Keratinocyte (primary cell): ENCODE data around the gene MCUB. TPM values are rescaled to one million over a fixed set of nuclear protein-coding genes. Genes with fewer than 3 reads are reported as not detected.

Experiments
- DNase-seq: peaks from one replicate; pipeline ENCODE4 v3.0.0-alpha.2; 2011; ENCODE audit warnings: low read depth, missing footprints, low spot score
- FAIRE-seq: peaks from 2 replicates; lab custom pipeline; 2011; peaks lifted over from hg19 to GRCh38; lab: Jason Lieb, UNC
- H2AFZ ChIP-seq: 2 replicates; pipeline ENCODE4 v1.6.0; 2012; ENCODE audit warnings: low read length, control low read depth, inconsistent platforms; ENCODE audit not compliant: control insufficient read depth
- H3K27ac ChIP-seq: 2 replicates; pipeline ENCODE4 v1.5.1; 2011; ENCODE audit warnings: low read length; ENCODE audit not compliant: control insufficient read depth, insufficient read depth
- H3K27me3 ChIP-seq: 3 replicates; pipeline ENCODE4 v1.6.0; 2011; ENCODE audit warnings: low read length; ENCODE audit not compliant: control insufficient read depth, insufficient read depth; ENCODE audit errors: extremely low read depth
- H3K36me3 ChIP-seq, 2 experiments: 2 replicates in 1 of 2; 3 replicates in 1 of 2; pipeline ENCODE4 v1.5.1; 2011; ENCODE audit warnings: low read length in 2 of 2, mild to moderate bottlenecking in 1 of 2; ENCODE audit not compliant: control insufficient read depth in 2 of 2, insufficient read depth in 2 of 2; ENCODE audit errors: extremely low read depth in 1 of 2
- H3K4me1 ChIP-seq: 3 replicates; pipeline ENCODE4 v1.5.1; 2011; ENCODE audit warnings: low read length; ENCODE audit not compliant: control insufficient read depth, insufficient read depth; ENCODE audit errors: extremely low read depth
- H3K4me2 ChIP-seq: 3 replicates; pipeline ENCODE4 v1.6.0; 2011; ENCODE audit warnings: low read depth, low read length; ENCODE audit not compliant: control insufficient read depth, insufficient read depth; ENCODE audit errors: extremely low read depth
- H3K4me3 ChIP-seq, 3 experiments: fragments of 200-600 bp in 1 of 3; sonication (generic) in 1 of 3; 2 replicates in 2 of 3; 3 replicates in 1 of 3; pipeline ENCODE4 v1.5.1; 2011 to 2016; ENCODE audit warnings: low read length in 3 of 3, mild to moderate bottlenecking in 3 of 3, control low read depth in 2 of 3, inconsistent platforms in 1 of 3, low read depth in 1 of 3, mixed read lengths in 1 of 3, mixed run types in 1 of 3, moderate library complexity in 1 of 3; ENCODE audit not compliant: control insufficient read depth in 2 of 3, insufficient read depth in 2 of 3; ENCODE audit errors: extremely low read depth in 1 of 3
- H3K79me2 ChIP-seq: 2 replicates; pipeline ENCODE4 v1.6.0; 2012; ENCODE audit warnings: low read length; ENCODE audit not compliant: control insufficient read depth, insufficient read depth
- H3K9ac ChIP-seq: 3 replicates; pipeline ENCODE4 v1.6.0; 2011; ENCODE audit warnings: low read length; ENCODE audit not compliant: control insufficient read depth, insufficient read depth; ENCODE audit errors: extremely low read depth
- H3K9me1 ChIP-seq: 3 replicates; pipeline ENCODE4 v1.6.0; 2011; ENCODE audit warnings: low read length; ENCODE audit not compliant: control insufficient read depth, insufficient read depth; ENCODE audit errors: extremely low read depth
- H3K9me3 ChIP-seq: 2 replicates; pipeline ENCODE4 v1.5.1; 2012; ENCODE audit warnings: low read depth, low read length; ENCODE audit not compliant: control insufficient read depth
- H4K20me1 ChIP-seq: 3 replicates; pipeline ENCODE4 v1.6.0; 2011; ENCODE audit warnings: low read length; ENCODE audit not compliant: control insufficient read depth, insufficient read depth; ENCODE audit errors: extremely low read depth
- EZH2 ChIP-seq: IDR thresholded peaks from one replicate; pipeline ENCODE4 v1.6.1; 2012; ENCODE audit warnings: inconsistent platforms, mild to moderate bottlenecking, low read length, moderate library complexity
- dilution Hi-C: fragments of 300-500 bp; cut with MboI; formaldehyde crosslinking; loops from one replicate; pipeline ENCODE4 v1.7.0; 2020; ENCODE audit warnings: low sequenced_read_pairs; ENCODE audit not compliant: extremely low pct_ligation_motif_present
- polyA plus RNA-seq, 5 experiments: library from polyadenylated mRNA; depleted of rRNA in 3 of 5; stranded (reverse) in 3 of 5; stranded (forward) in 1 of 5; unstranded in 1 of 5; fragments of >200 nt; gene quantifications; 1 replicate in 1 of 5; 2 replicates in 3 of 5; 3 replicates in 1 of 5; pipeline versions ENCODE4 v1.2.1 to v1.2.3, GENCODE V29; 2011 to 2012; ENCODE audit warnings: missing spikeins in 2 of 5, low read depth in 1 of 5, low replicate concordance in 1 of 5
- TF ChIP-seq, protein P1 (sequence below), 3 experiments: IDR thresholded peaks in 1 of 3; conservative IDR thresholded peaks in 1 of 3; optimal IDR thresholded peaks in 1 of 3; 2 replicates in 2 of 3; 3 replicates in 1 of 3; pipeline versions ENCODE3 to v1.5.1; 2011; ENCODE audit warnings: low read length in 3 of 3, mild to moderate bottlenecking in 3 of 3, moderate library complexity in 2 of 3, control low read depth in 1 of 3, inconsistent platforms in 1 of 3; ENCODE audit not compliant: insufficient read depth in 2 of 3; ENCODE audit errors: extremely low read depth in 1 of 3

Gene MCUB
- polyA plus RNA-seq, 1 donor (not counting 4 experiments of a cell fraction or from before 2014, with no cell fraction given), result 20.3 TPM

DNA sequence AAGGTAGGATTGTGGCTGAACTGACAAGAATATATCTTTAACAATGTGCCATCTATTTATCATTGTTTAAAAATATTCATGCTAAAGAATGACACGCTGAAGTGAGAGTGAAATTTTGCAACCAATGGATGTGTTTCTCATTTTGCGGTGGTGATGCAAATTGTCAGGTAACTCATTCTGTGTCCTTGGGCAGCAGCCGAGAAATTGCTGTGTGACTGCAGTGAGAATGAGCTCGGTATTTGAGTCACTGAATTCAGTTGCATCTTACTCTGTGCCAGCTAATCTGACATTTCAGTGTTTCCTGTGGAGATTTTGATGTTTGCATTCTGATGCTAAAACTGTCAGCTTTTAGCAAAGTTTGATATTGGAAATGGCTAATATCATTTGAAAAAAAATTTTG is 28.1 kb downstream of the MCUB start:
- no peak for FAIRE-seq
- no peaks in the 10 kb centered on the region for H3K9me3 ChIP-seq
- TF ChIP-seq EZH2, result no peak
- TF ChIP-seq, protein P1, sequence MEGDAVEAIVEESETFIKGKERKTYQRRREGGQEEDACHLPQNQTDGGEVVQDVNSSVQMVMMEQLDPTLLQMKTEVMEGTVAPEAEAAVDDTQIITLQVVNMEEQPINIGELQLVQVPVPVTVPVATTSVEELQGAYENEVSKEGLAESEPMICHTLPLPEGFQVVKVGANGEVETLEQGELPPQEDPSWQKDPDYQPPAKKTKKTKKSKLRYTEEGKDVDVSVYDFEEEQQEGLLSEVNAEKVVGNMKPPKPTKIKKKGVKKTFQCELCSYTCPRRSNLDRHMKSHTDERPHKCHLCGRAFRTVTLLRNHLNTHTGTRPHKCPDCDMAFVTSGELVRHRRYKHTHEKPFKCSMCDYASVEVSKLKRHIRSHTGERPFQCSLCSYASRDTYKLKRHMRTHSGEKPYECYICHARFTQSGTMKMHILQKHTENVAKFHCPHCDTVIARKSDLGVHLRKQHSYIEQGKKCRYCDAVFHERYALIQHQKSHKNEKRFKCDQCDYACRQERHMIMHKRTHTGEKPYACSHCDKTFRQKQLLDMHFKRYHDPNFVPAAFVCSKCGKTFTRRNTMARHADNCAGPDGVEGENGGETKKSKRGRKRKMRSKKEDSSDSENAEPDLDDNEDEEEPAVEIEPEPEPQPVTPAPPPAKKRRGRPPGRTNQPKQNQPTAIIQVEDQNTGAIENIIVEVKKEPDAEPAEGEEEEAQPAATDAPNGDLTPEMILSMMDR (optimal IDR thresholded peaks at IDR 0.05 in 1 of 3, IDR thresholded peaks at IDR 0.05 in 1 of 3, conservative IDR thresholded peaks at IDR 0.05 in 1 of 3; ENCODE audit: extremely low read depth in 1 of 3, insufficient read depth in 2 of 3, low read length in 3 of 3), result no peak
- H3K4me3 ChIP-seq, result no peak overlapping the region
- H3K36me3 ChIP-seq, result no peaks in the 10 kb centered on the region
- peaks cover 2% of the 10 kb centered on the region for H3K79me2 ChIP-seq
- no peak overlapping the region for H3K27ac ChIP-seq
- H3K4me2 ChIP-seq, result no peak overlapping the region
- dilution Hi-C loops, result no loop called here
- no peak for DNase-seq
- no peak overlapping the region for H2AFZ ChIP-seq
- H4K20me1 ChIP-seq, result no peaks in the 10 kb centered on the region
- no peak overlapping the region for H3K9ac ChIP-seq
- no peaks in the 10 kb centered on the region for H3K9me1 ChIP-seq
- peaks cover 24% of the 10 kb centered on the region for H3K4me1 ChIP-seq
- H3K27me3 ChIP-seq, result no peaks in the 10 kb centered on the region

DNA sequence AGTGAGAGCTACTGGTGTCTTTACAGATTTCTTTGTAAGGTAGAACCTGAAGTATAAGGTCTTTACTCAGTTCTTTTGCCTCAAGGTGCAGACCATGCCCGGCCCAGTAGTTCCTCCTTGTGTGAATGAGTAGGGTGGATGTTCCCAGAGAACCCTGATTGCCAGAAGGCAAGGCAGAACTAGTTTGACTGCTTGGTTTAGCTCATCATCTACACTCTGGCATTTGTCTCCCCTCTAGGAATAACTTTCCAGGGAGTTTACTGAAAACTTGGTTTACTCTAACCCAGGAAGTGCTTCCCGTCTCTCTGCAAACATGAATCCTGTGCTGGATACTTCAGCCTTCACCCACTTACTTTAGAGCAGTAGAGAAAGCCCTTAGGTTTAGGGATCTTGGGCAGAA is 29.1 kb downstream of the MCUB start:
- Histone ChIP-seq H3K4me1 (peaks cover 24% of the 10 kb centered on the region), H3K27me3 (no peaks in the 10 kb centered on the region), H3K9me1 (no peaks in the 10 kb centered on the region), H3K9me3 (no peaks in the 10 kb centered on the region), H3K4me2 (peak overlapping the region; percentile 87), H4K20me1 (no peaks in the 10 kb centered on the region), H3K79me2 (peaks cover 2% of the 10 kb centered on the region), H3K4me3 (peak overlapping the region in 2 of 3 experiments; percentile 43 to 59), H3K9ac (peak overlapping the region; percentile 51), H3K36me3 (no peaks in the 10 kb centered on the region), H2AFZ (peak overlapping the region; percentile 89), H3K27ac (peak overlapping the region; percentile 72)
- TF ChIP-seq, protein P1 (optimal IDR thresholded peaks at IDR 0.05 in 1 of 3, IDR thresholded peaks at IDR 0.05 in 1 of 3, conservative IDR thresholded peaks at IDR 0.05 in 1 of 3; ENCODE audit: extremely low read depth in 1 of 3, insufficient read depth in 2 of 3, low read length in 3 of 3), result no peak
- TF ChIP-seq EZH2, result no peak
- dilution Hi-C loops, result no loop called here
- FAIRE-seq (peak; percentile 91), DNase-seq (no peak)
